HepG2 (cell line): Measurements from ENCODE around the gene NDEL1. TPM values are rescaled to one million over a fixed set of nuclear protein-coding genes. Genes with fewer than 3 reads are reported as not detected.

Source experiments
- ATAC-seq: fragments of 200-7000 bp; cut with Tn5 transposase; 3 replicates; pipeline ENCODE4 v1.9.1; 2020; ENCODE audit warnings: mild to moderate bottlenecking, moderate library complexity
- BruUV-seq: library from RNA; stranded (reverse); fragments of 400-500 nt; replicated peaks from 2 replicates; lab custom pipeline; 2021; lab: Mats Ljungman, UMichigan
- CTCF ChIA-PET: fragments of 300-600 bp; formaldehyde crosslinking; extraction: SDS; loops from one replicate; lab custom pipeline; 2021; ENCODE audit warnings: low total read pairs, inconsistent platforms, low intra/inter-chr PET ratio; lab: Yijun Ruan, JAX
- POLR2A ChIA-PET: fragments of 350-600 bp; sonication (Branson Sonifier 250); formaldehyde crosslinking; loops from one replicate; lab custom pipeline; 2020; ENCODE audit warnings: antibody characterized with exemption, inconsistent platforms; lab: Yijun Ruan, JAX
- DNase-seq: peaks from one replicate; pipeline ENCODE4 v3.0.0-alpha.2; 2015; ENCODE audit warnings: low spot score
- FAIRE-seq: peaks from 3 replicates; lab custom pipeline; 2011; peaks lifted over from hg19 to GRCh38; lab: Jason Lieb, UNC
- H2AFZ ChIP-seq: one replicate; pipeline ENCODE4 v1.6.1; 2011; ENCODE audit warnings: low read length, inconsistent platforms
- H3K27ac ChIP-seq: fragments of 300-600 bp; 3 replicates; pipeline ENCODE4 v1.8.0; 2011; ENCODE audit warnings: mixed run types, mild to moderate bottlenecking, mixed read lengths, low read length, inconsistent platforms; ENCODE audit not compliant: insufficient read depth; ENCODE audit errors: extremely low read length
- H3K27me3 ChIP-seq, 2 experiments: fragments of 200-600 bp in 1 of 2; 2 replicates in 1 of 2; 3 replicates in 1 of 2; pipeline versions ENCODE4 v1.6.0 to v1.8.0; 2011; ENCODE audit warnings: low read length in 2 of 2, mild to moderate bottlenecking in 2 of 2, moderate library complexity in 2 of 2, inconsistent platforms in 1 of 2; ENCODE audit not compliant: insufficient read depth in 2 of 2, control insufficient read depth in 1 of 2
- H3K36me3 ChIP-seq, 2 experiments: fragments of 200-600 bp in 1 of 2; replicated peaks in 1 of 2; 2 replicates in 1 of 2; 3 replicates in 1 of 2; pipeline versions ENCODE4 v1.5.1 to v1.8.0; 2011; ENCODE audit warnings: low read length in 2 of 2, inconsistent platforms in 1 of 2; ENCODE audit not compliant: insufficient read depth in 2 of 2, control insufficient read depth in 1 of 2
- H3K4me1 ChIP-seq: 2 replicates; pipeline ENCODE4 v1.5.1; 2012; ENCODE audit warnings: low read length, inconsistent platforms; ENCODE audit not compliant: insufficient read depth
- H3K4me2 ChIP-seq: 2 replicates; pipeline ENCODE4 v1.6.0; 2011; ENCODE audit warnings: low read depth, low read length, inconsistent platforms
- H3K4me3 ChIP-seq, 3 experiments: fragments of 200-600 bp in 1 of 3; sonication (generic), shearing (Covaris generic) in 1 of 3; replicated peaks in 1 of 3; 2 replicates each; pipeline ENCODE4 v1.5.1; 2011 to 2016; ENCODE audit warnings: low read length in 3 of 3, inconsistent platforms in 2 of 3, low read depth in 2 of 3, mild to moderate bottlenecking in 2 of 3, control low read depth in 1 of 3, mixed read lengths in 1 of 3; ENCODE audit not compliant: insufficient read depth in 1 of 3
- H3K79me2 ChIP-seq: one replicate; pipeline ENCODE4 v1.6.1; 2011; ENCODE audit warnings: low read length, inconsistent platforms; ENCODE audit not compliant: insufficient read depth
- H3K9ac ChIP-seq: 2 replicates; pipeline ENCODE4 v1.6.0; 2011; ENCODE audit warnings: mild to moderate bottlenecking, low read depth, low read length, inconsistent platforms; ENCODE audit not compliant: insufficient read depth
- H3K9me3 ChIP-seq: 2 replicates; pipeline ENCODE4 v1.5.1; 2012; ENCODE audit warnings: mild to moderate bottlenecking, low read length
- H4K20me1 ChIP-seq: 2 replicates; pipeline ENCODE4 v1.6.0; 2011; ENCODE audit warnings: inconsistent platforms, mild to moderate bottlenecking, low read length, moderate library complexity; ENCODE audit not compliant: insufficient read depth
- CBX1 ChIP-seq: IDR thresholded peaks from one replicate; pipeline ENCODE4 v1.6.1; 2016; ENCODE audit warnings: antibody characterized with exemption, low read depth
- HDAC1 ChIP-seq: sonication (generic); formaldehyde crosslinking; IDR thresholded peaks from 2 replicates; pipeline ENCODE4 v1.5.1; 2020; ENCODE audit warnings: mild to moderate bottlenecking, missing genetic modification reagents
- HNF4A ChIP-seq: sonication (generic); formaldehyde crosslinking; IDR thresholded peaks from 2 replicates; pipeline ENCODE4 v1.4.0; 2020; ENCODE audit warnings: missing genetic modification reagents
- MAFF ChIP-seq: IDR thresholded peaks from 2 replicates; pipeline ENCODE4 v1.6.1; 2011; ENCODE audit warnings: low read depth, low read length, improper control_type of control experiment
- MAFK ChIP-seq, 2 experiments: IDR thresholded peaks in 1 of 2; conservative IDR thresholded peaks in 1 of 2; 2 replicates each; pipeline ENCODE4 v1.6.1; 2011; ENCODE audit warnings: improper control_type of control experiment in 2 of 2, low read length in 2 of 2
- MAX ChIP-seq: IDR thresholded peaks from 2 replicates; pipeline ENCODE4 v1.6.1; 2012; ENCODE audit warnings: inconsistent platforms
- MBD4 ChIP-seq: IDR thresholded peaks from 2 replicates; pipeline ENCODE4 v1.6.1; 2012; ENCODE audit warnings: low read length, inconsistent platforms, borderline replicate concordance
- SALL2 ChIP-seq: sonication (generic); formaldehyde crosslinking; IDR thresholded peaks from 2 replicates; pipeline ENCODE4 v1.8.1; 2023; ENCODE audit warnings: mild to moderate bottlenecking, missing genetic modification reagents, inconsistent platforms
- ZMAT3 ChIP-seq: sonication (generic); formaldehyde crosslinking; conservative IDR thresholded peaks from 2 replicates; pipeline ENCODE4 v1.7.0; 2021; ENCODE audit warnings: missing genetic modification reagents
- ZNF317 ChIP-seq: sonication (generic); formaldehyde crosslinking; IDR thresholded peaks from 2 replicates; pipeline ENCODE4 v1.5.0; 2020; ENCODE audit warnings: mild to moderate bottlenecking, missing genetic modification reagents
- ZNF574 ChIP-seq: sonication (generic); formaldehyde crosslinking; IDR thresholded peaks from 2 replicates; pipeline ENCODE4 v1.4.0; 2020; ENCODE audit warnings: missing genetic modification reagents
- ZNF576 ChIP-seq: sonication (generic); formaldehyde crosslinking; IDR thresholded peaks from 2 replicates; pipeline ENCODE4 v1.4.0; 2020; ENCODE audit warnings: mild to moderate bottlenecking, missing genetic modification reagents
- ZNF629 ChIP-seq: sonication (generic); formaldehyde crosslinking; conservative IDR thresholded peaks from 2 replicates; pipeline ENCODE4 v1.5.0; 2020; ENCODE audit warnings: missing genetic modification reagents
- ZNF672 ChIP-seq: sonication (generic); formaldehyde crosslinking; IDR thresholded peaks from 2 replicates; pipeline ENCODE4 v1.8.1; 2022; ENCODE audit warnings: missing genetic modification reagents
- WGBS: methylation state at CpG from one replicate; pipeline ENCODE4 v1.1.6; 2017; ENCODE audit warnings: low lambda C conversion rate; 5-methylcytosine and 5-hydroxymethylcytosine counted together
- in situ Hi-C: cut with HindIII; loops from 2 replicates; pipeline ENCODE4 v1.10.0; 2017; ENCODE audit warnings: low pct_unique_long_range_greater_than_20kb; ENCODE audit not compliant: extremely low pct_ligation_motif_present
- intact Hi-C: fragments of 100-400 bp; cut with micrococcal nuclease; formaldehyde crosslinking; loops from one replicate; pipeline ENCODE4 v1.10.0; 2022; ENCODE audit not compliant: unreplicated experiment
- polyA plus RNA-seq, 8 experiments: library from polyadenylated mRNA; depleted of rRNA in 3 of 8; stranded (reverse) in 7 of 8; unstranded in 1 of 8; fragments of >200 nt; fragmentation: Illumina TruSeq in 4 of 8; extraction: Trizol in 4 of 8; gene quantifications; 2 replicates each; pipeline versions ENCODE4 v1.2.1 to v1.2.3, GENCODE V29; 2011 to 2016; ENCODE audit warnings: low read depth in 4 of 8, missing spikeins in 1 of 8, mixed read lengths in 1 of 8; ENCODE audit not compliant: insufficient read depth in 1 of 8
- total RNA-seq, 5 experiments: library from RNA; depleted of rRNA; stranded (reverse); fragments of >200 nt; fragmentation: Illumina TruSeq; extraction: Trizol; gene quantifications; 2 replicates each; pipeline ENCODE4 v1.2.3, GENCODE V29; 2016; ENCODE audit warnings: low read depth in 1 of 5

The NDEL1 gene
- total and polyA plus RNA-seq, 2 of the 13 experiments (the other 11 are each of a cell fraction or from before 2014, with no cell fraction given), result 59.8 to 153 TPM

GRCh38 chr17:8463099-8463498, 27.4 kb downstream of the NDEL1 start:
- intact Hi-C loops (no loop called here), in situ Hi-C loops (no loop called here)
- ATAC-seq, result no peak
- no peaks in the 10 kb centered on the region for H3K9me3 ChIP-seq
- no peak for DNase-seq
- BruUV-seq, result no TSS peak
- H3K4me1 ChIP-seq, result peaks cover 40% of the 10 kb centered on the region
- no peak overlapping the region for H3K4me2 ChIP-seq
- H3K79me2 ChIP-seq, result peaks cover 62% of the 10 kb centered on the region
- FAIRE-seq, result no peak
- H3K4me3 ChIP-seq, result no peak overlapping the region
- H4K20me1 ChIP-seq, result peaks cover 31% of the 10 kb centered on the region
- no peak overlapping the region for H3K27ac ChIP-seq
- H3K27me3 ChIP-seq, result no peaks in the 10 kb centered on the region
- 89% methylated on average over 5 of the region's 5 CpGs for WGBS
- TF ChIP-seq MAFF, result 0 out of 2 replicates have a peak, but pooled peaks have one; percentile 7
- TF ChIP-seq MAFK (conservative IDR thresholded peaks at IDR 0.05 in 1 of 2, IDR thresholded peaks at IDR 0.05 in 1 of 2; ENCODE audit: low read length in 2 of 2), result 0 out of 4 replicates have a peak, but pooled peaks of 1 of the 2 experiments have one; percentile 20
- TF ChIP-seq SALL2 (CRISPR knock-in tag), result no peak
- TF ChIP-seq ZNF317, result no peak
- H3K9ac ChIP-seq, result no peak overlapping the region
- H2AFZ ChIP-seq, result no peak overlapping the region
- peaks cover 48 to 92% of the 10 kb centered on the region in 2 experiments for H3K36me3 ChIP-seq
- CTCF ChIA-PET, result no interaction called here
- POLR2A ChIA-PET, result no interaction called here

GRCh38 chr17:8464941-8465340, 29.3 kb downstream of the NDEL1 start:
- CTCF ChIA-PET, result no interaction called here
- Histone ChIP-seq H3K79me2 (peaks cover 54% of the 10 kb centered on the region), H4K20me1 (peaks cover 34% of the 10 kb centered on the region), H3K4me1 (peaks cover 40% of the 10 kb centered on the region), H2AFZ (no peak overlapping the region), H3K9me3 (no peaks in the 10 kb centered on the region), H3K27me3 (no peaks in the 10 kb centered on the region), H3K4me2 (peak overlapping the region; percentile 37), H3K9ac (no peak overlapping the region), H3K36me3 (peaks cover 41 to 86% of the 10 kb centered on the region in 2 experiments), H3K27ac (peak overlapping the region; percentile 48), H3K4me3 (no peak overlapping the region)
- intact Hi-C loops, result no loop called here
- BruUV-seq, result no TSS peak
- DNase-seq (peak; percentile 46), ATAC-seq (peak; percentile 74), FAIRE-seq (peak; percentile 43)
- POLR2A ChIA-PET, result interaction anchor here (1.2 kb wide), 1 partner anchor 29 kb away, joined by 5 read pairs; the partner anchor contains the start of gene NDEL1
- 62% methylated on average over 3 of the region's 4 CpGs for WGBS
- in situ Hi-C loops, result no loop called here
- TF ChIP-seq HDAC1, result no peak
- no peak for TF ChIP-seq ZNF672 (CRISPR knock-in tag)
- TF ChIP-seq MAX, result 0 out of 2 replicates have a peak, but pooled peaks have one; percentile 23
- no peak for TF ChIP-seq MBD4
- 0 out of 2 replicates have a peak, but pooled peaks have one; percentile 22 for TF ChIP-seq ZNF574
- no peak for TF ChIP-seq ZNF629 (CRISPR knock-in tag)
- no peak for TF ChIP-seq CBX1
- TF ChIP-seq ZMAT3, result no peak
- TF ChIP-seq HNF4A (CRISPR knock-in tag), result peak; percentile 39
- no peak for TF ChIP-seq ZNF576 (CRISPR knock-in tag)
